Calu3 (cell line): ENCODE data around the gene BATF2. TPM values are rescaled to one million over a fixed set of nuclear protein-coding genes. Genes with fewer than 3 reads are reported as not detected.

ENCODE experiments used
- BruUV-seq: library from RNA; stranded (reverse); fragments of 400-500 nt; replicated peaks from 2 replicates; lab custom pipeline; 2021; lab: Mats Ljungman, UMichigan
- CTCF ChIA-PET: fragments of 300-600 bp; sonication (Branson Sonifier 250); formaldehyde crosslinking; loops from one replicate; lab custom pipeline; 2022; ENCODE audit warnings: antibody characterized with exemption; lab: Charles Lee
- DNase-seq: peaks from one replicate; pipeline ENCODE4 v3.0.0; 2022
- H3K27ac Mint-ChIP-seq: one replicate; pipeline ENCODE4 v1.8.0; 2022; ENCODE audit warnings: mixed read lengths; ENCODE audit not compliant: unreplicated experiment
- H3K27me3 Mint-ChIP-seq: one replicate; pipeline ENCODE4 v1.8.0; 2022; ENCODE audit warnings: mixed read lengths; ENCODE audit not compliant: unreplicated experiment
- H3K36me3 Mint-ChIP-seq: one replicate; pipeline ENCODE4 v1.8.0; 2022; ENCODE audit warnings: mild to moderate bottlenecking, moderate library complexity, mixed read lengths; ENCODE audit not compliant: insufficient read depth, unreplicated experiment
- H3K4me1 Mint-ChIP-seq: one replicate; pipeline ENCODE4 v1.8.0; 2022; ENCODE audit warnings: mild to moderate bottlenecking, low read depth, mixed read lengths; ENCODE audit not compliant: unreplicated experiment
- H3K4me3 Mint-ChIP-seq: one replicate; pipeline ENCODE4 v1.8.0; 2022; ENCODE audit warnings: mild to moderate bottlenecking, low read depth, moderate library complexity, mixed read lengths; ENCODE audit not compliant: unreplicated experiment
- H3K9me3 Mint-ChIP-seq: one replicate; pipeline ENCODE4 v1.8.0; 2022; ENCODE audit warnings: low read depth, mixed read lengths; ENCODE audit not compliant: unreplicated experiment
- intact Hi-C: fragments of 100-400 bp; cut with micrococcal nuclease; formaldehyde crosslinking; loops from one replicate; pipeline ENCODE4 v1.10.0; 2022; ENCODE audit not compliant: unreplicated experiment
- microRNA-seq: library from miRNA; unstranded; fragments of <30 nt; microRNA quantifications from one replicate; pipeline ENCODE4 v1.2.0, GENCODE V29; 2022
- total RNA-seq: library from RNA; stranded (reverse); gene quantifications from 2 replicates; pipeline ENCODE4 v1.2.3, GENCODE V29; 2022
- TF ChIP-seq, protein P1 (sequence below): fragments of 200-600 bp; IDR thresholded peaks from one replicate; pipeline ENCODE4 v1.8.0; 2022; ENCODE audit warnings: antibody characterized with exemption; ENCODE audit not compliant: unreplicated experiment

The BATF2 gene
- total RNA-seq, 1 experiment from 2014 or later, result 4.5 TPM

DNA sequence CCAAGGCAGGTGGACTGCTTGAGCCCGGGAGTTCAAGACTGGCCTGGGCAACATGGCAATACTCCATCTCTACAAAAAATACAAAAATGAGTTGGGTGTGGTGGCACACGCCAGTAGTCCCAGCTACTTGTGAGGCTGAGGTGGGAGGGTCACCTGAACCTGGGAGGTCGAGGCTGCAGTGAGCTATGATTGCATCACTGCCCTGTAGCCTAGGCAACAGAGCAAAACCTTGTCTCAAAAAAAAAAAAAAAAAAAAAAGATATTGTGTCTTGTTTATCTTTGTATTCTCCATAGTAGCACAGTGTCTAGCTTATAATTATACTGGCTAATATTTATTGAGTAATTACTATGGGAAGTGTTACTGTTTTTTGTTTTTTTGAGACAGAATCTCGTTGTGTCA, 45.2 kb downstream of the BATF2 start:
- TF ChIP-seq, protein P1, sequence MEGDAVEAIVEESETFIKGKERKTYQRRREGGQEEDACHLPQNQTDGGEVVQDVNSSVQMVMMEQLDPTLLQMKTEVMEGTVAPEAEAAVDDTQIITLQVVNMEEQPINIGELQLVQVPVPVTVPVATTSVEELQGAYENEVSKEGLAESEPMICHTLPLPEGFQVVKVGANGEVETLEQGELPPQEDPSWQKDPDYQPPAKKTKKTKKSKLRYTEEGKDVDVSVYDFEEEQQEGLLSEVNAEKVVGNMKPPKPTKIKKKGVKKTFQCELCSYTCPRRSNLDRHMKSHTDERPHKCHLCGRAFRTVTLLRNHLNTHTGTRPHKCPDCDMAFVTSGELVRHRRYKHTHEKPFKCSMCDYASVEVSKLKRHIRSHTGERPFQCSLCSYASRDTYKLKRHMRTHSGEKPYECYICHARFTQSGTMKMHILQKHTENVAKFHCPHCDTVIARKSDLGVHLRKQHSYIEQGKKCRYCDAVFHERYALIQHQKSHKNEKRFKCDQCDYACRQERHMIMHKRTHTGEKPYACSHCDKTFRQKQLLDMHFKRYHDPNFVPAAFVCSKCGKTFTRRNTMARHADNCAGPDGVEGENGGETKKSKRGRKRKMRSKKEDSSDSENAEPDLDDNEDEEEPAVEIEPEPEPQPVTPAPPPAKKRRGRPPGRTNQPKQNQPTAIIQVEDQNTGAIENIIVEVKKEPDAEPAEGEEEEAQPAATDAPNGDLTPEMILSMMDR, result no peak
- Mint-ChIP-seq H3K4me1 (no peaks in the 10 kb centered on the region), H3K27me3 (peaks cover 11% of the 10 kb centered on the region), H3K36me3 (no peaks in the 10 kb centered on the region), H3K9me3 (no peaks in the 10 kb centered on the region), H3K27ac (no peak overlapping the region), H3K4me3 (no peak overlapping the region)
- DNase-seq, result no peak
- no TSS peak for BruUV-seq
- CTCF ChIA-PET, result interaction anchor here (0.6 kb wide), 3 partner anchors 18 to 168 kb away, joined by 4 read pairs; no protein-coding TSS in a partner anchor
- intact Hi-C loops, result no loop called here

DNA sequence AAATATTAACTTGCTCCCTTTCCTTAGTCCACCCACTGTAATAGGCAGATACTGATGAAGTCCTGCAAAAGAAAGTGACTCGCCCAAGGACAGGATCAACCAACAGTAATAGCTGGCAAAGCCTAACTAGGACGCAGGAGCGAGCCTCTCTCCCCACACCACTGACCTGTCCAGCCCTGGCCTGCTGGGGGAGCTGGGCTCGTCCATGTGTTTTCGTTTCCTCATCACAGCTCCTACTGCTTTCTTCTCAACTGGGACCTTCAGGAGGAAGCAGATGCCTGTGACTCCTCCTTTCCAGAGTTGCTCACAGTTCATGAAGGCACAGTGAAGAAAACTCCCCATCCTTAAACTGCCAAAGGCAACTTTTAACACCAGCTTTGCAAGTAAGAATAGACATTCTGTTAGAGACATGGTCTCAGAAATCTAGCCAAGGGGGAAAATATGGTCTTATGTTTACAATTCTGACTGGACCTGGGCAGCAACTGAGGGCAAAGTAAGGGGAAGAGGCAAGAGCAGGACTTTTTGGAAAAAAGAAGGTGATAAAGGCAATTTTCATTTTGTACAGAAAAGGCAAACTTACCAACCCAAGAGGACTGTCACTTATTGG, 49.5 kb downstream of the BATF2 start:
- no TSS peak for BruUV-seq
- intact Hi-C loops, result no loop called here
- Mint-ChIP-seq H3K4me1 (no peaks in the 10 kb centered on the region), H3K27ac (no peak overlapping the region), H3K9me3 (no peaks in the 10 kb centered on the region), H3K36me3 (no peaks in the 10 kb centered on the region), H3K4me3 (no peak overlapping the region), H3K27me3 (peaks cover 20% of the 10 kb centered on the region)
- DNase-seq, result no peak
- TF ChIP-seq, protein P1, result no peak
- CTCF ChIA-PET, result interaction anchor here (0.6 to 1.0 kb wide), 2 partner anchors 78 to 99 kb away, joined by 3 to 4 read pairs; no protein-coding TSS in a partner anchor

Small RNA genes lying within 50 kb of the gene (microRNA-seq; reads per million reads assigned to microRNA genes)
- gene MIR6879, result 3.2 reads per million

Other genes starting within 250 kb of the BATF2 start
- 1.4 and 1.8 TPM in 2 replicates for gene PYGM, start 237.0 kb downstream of the BATF2 start, total RNA-seq
- gene SF1, start 218.4 kb downstream of the BATF2 start, total RNA-seq, result 312 and 319 TPM in 2 replicates
- 17.0 and 17.4 TPM in 2 replicates for gene MAP4K2, start 193.8 kb downstream of the BATF2 start, total RNA-seq
- gene MEN1, start 186.4 kb downstream of the BATF2 start, total RNA-seq, result 39.8 and 41.0 TPM in 2 replicates
- gene CDC42BPG, start 152.3 kb downstream of the BATF2 start, total RNA-seq, result 26.5 and 33.0 TPM in 2 replicates
- 92.8 and 101 TPM in 2 replicates for gene EHD1, start 118.3 kb downstream of the BATF2 start, total RNA-seq
- 29.6 and 35.8 TPM in 2 replicates for gene ATG2A, start 79.8 kb downstream of the BATF2 start, total RNA-seq
- 9.9 and 12.2 TPM in 2 replicates for gene PPP2R5B, start 72.3 kb downstream of the BATF2 start, total RNA-seq
- not detected in 2 replicates for gene GPHA2, start 61.1 kb downstream of the BATF2 start, total RNA-seq
- gene MAJIN, start 24.9 kb downstream of the BATF2 start, total RNA-seq, result 0.56 TPM in 1 of 2 replicates, not detected in the other
- gene ARL2, start 17.2 kb upstream of the BATF2 start, total RNA-seq, result 62.6 and 63.7 TPM in 2 replicates
- gene SNX15, start 30.5 kb upstream of the BATF2 start, total RNA-seq, result 22.1 and 25.7 TPM in 2 replicates
- 12.9 and 17.6 TPM in 2 replicates for gene SAC3D1, start 44.2 kb upstream of the BATF2 start, total RNA-seq
- gene NAALADL1, start 61.6 kb upstream of the BATF2 start, total RNA-seq, result not detected in 2 replicates
- gene CDCA5, start 87.1 kb upstream of the BATF2 start, total RNA-seq, result 53.4 and 55.4 TPM in 2 replicates
- gene ZFPL1, start 87.3 kb upstream of the BATF2 start, total RNA-seq, result 47.6 and 48.0 TPM in 2 replicates
- 64.4 and 78.1 TPM in 2 replicates for gene VPS51, start 99.2 kb upstream of the BATF2 start, total RNA-seq
- gene TM7SF2, start 114.9 kb upstream of the BATF2 start, total RNA-seq, result 41.2 and 42.8 TPM in 2 replicates
- gene ZNHIT2, start 120.7 kb upstream of the BATF2 start, total RNA-seq, result 13.2 and 17.2 TPM in 2 replicates
- gene FAU, start 125.2 kb upstream of the BATF2 start, total RNA-seq, result 650 and 668 TPM in 2 replicates
- gene MRPL49, start 125.3 kb upstream of the BATF2 start, total RNA-seq, result 84.1 and 97.9 TPM in 2 replicates
- 68.5 and 76.7 TPM in 2 replicates for gene SYVN1, start 137.5 kb upstream of the BATF2 start, total RNA-seq
- not detected in 2 replicates for gene SPDYC, start 173.3 kb upstream of the BATF2 start, total RNA-seq
- 288 and 314 TPM in 2 replicates for gene CAPN1, start 185.0 kb upstream of the BATF2 start, total RNA-seq